HCT116 (cell line): ENCODE measurements around the gene MAGED1. TPM values are rescaled to one million over a fixed set of nuclear protein-coding genes. Genes with fewer than 3 reads are reported as not detected.

Experiments
- ATAC-seq: fragments of 200-7000 bp; cut with Tn5 transposase; 2 replicates; pipeline ENCODE4 v1.9.1; 2020; ENCODE audit warnings: mild to moderate bottlenecking, moderate library complexity
- BruUV-seq: library from RNA; stranded (reverse); fragments of 400-500 nt; replicated peaks from 2 replicates; lab custom pipeline; 2021; lab: Mats Ljungman, UMichigan
- CTCF ChIA-PET: fragments of 300-600 bp; sonication (Branson Sonifier 250); formaldehyde crosslinking; loops from one replicate; lab custom pipeline; 2021; ENCODE audit warnings: antibody characterized with exemption; lab: Charles Lee
- POLR2A ChIA-PET: fragments of 300-600, 350-600 bp; sonication (Branson Sonifier 250); formaldehyde crosslinking; loops from one replicate; lab custom pipeline; 2021; ENCODE audit warnings: antibody characterized with exemption; lab: Charles Lee
- RAD21 ChIA-PET, 2 experiments: fragments of 300-600 bp; sonication (Branson Sonifier 250); formaldehyde crosslinking; loops; one replicate each; lab custom pipeline; 2023; ENCODE audit warnings: low total read pairs in 2 of 2; ENCODE audit not compliant: uncharacterized antibody in 2 of 2, unreplicated experiment in 2 of 2, low non-redundant PET in 1 of 2; lab: Charles Lee
- DNase-seq: peaks from one replicate; pipeline ENCODE4 v3.0.0-alpha.2; 2010; ENCODE audit warnings: low read depth, low spot score
- H2AFZ ChIP-seq: fragments of 200-600 bp; shearing (Covaris generic), sonication (generic); 2 replicates; pipeline ENCODE4 v1.6.1; 2017; ENCODE audit warnings: low read depth, mixed run types, mixed read lengths, antibody characterized with exemption, low read length; ENCODE audit not compliant: poor library complexity, severe bottlenecking
- H3K27ac ChIP-seq: 2 replicates; pipeline ENCODE4 v1.5.1; 2012; ENCODE audit warnings: low read depth, low read length
- H3K27me3 ChIP-seq: fragments of 200-600 bp; sonication (generic); 2 replicates; pipeline ENCODE4 v1.6.1; 2016; ENCODE audit warnings: mixed run types, low read length, mixed read lengths; ENCODE audit not compliant: insufficient read depth
- H3K36me3 ChIP-seq, 2 experiments: fragments of 200-500 bp in 1 of 2; fragments of 200-600 bp in 1 of 2; sonication (Bioruptor generic) in 1 of 2; sonication (generic) in 1 of 2; 2 replicates each; pipeline versions ENCODE4 v1.5.1 to v1.6.1; 2014 to 2016; ENCODE audit warnings: low read length in 2 of 2, inconsistent platforms in 1 of 2, mixed read lengths in 1 of 2, mixed run types in 1 of 2; ENCODE audit not compliant: insufficient read depth in 2 of 2, control insufficient read depth in 1 of 2
- H3K4me1 ChIP-seq, 2 experiments: fragments of 200-600 bp in 1 of 2; sonication (generic) in 1 of 2; 2 replicates each; pipeline versions ENCODE4 v1.5.1 to v1.6.1; 2012 to 2017; ENCODE audit warnings: low read length in 2 of 2, inconsistent platforms in 1 of 2, mild to moderate bottlenecking in 1 of 2, mixed read lengths in 1 of 2, mixed run types in 1 of 2, moderate library complexity in 1 of 2; ENCODE audit not compliant: insufficient read depth in 2 of 2, control insufficient read depth in 1 of 2
- H3K4me2 ChIP-seq: fragments of 200-600 bp; sonication (generic); 2 replicates; pipeline ENCODE4 v1.6.1; 2017; ENCODE audit warnings: mixed run types, low read length, mixed read lengths
- H3K4me3 ChIP-seq, 2 experiments: fragments of 200-600 bp in 1 of 2; sonication (generic) in 1 of 2; replicated peaks in 1 of 2; 2 replicates each; pipeline ENCODE4 v1.5.1; 2011 to 2016; ENCODE audit warnings: low read length in 2 of 2, control low read depth in 1 of 2, low read depth in 1 of 2, mild to moderate bottlenecking in 1 of 2, mixed read lengths in 1 of 2, mixed run types in 1 of 2
- H3K79me2 ChIP-seq: fragments of 200-600 bp; sonication (generic); 2 replicates; pipeline ENCODE4 v1.6.1; 2017; ENCODE audit warnings: mild to moderate bottlenecking, mixed run types, low read length, moderate library complexity, mixed read lengths; ENCODE audit not compliant: insufficient read depth
- H3K9ac ChIP-seq: fragments of 200-600 bp; sonication (generic); 2 replicates; pipeline ENCODE4 v1.6.1; 2016; ENCODE audit warnings: low read length, mixed read lengths
- H3K9me2 ChIP-seq: fragments of 200-600 bp; sonication (generic), shearing (Covaris generic); 2 replicates; pipeline ENCODE4 v1.6.1; 2017; ENCODE audit warnings: mixed run types, mild to moderate bottlenecking, moderate library complexity; ENCODE audit not compliant: insufficient read depth
- H3K9me3 ChIP-seq, 2 experiments: fragments of 200-500 bp in 1 of 2; fragments of 200-600 bp in 1 of 2; sonication (Bioruptor generic) in 1 of 2; sonication (generic) in 1 of 2; 2 replicates each; pipeline ENCODE4 v1.6.1; 2014 to 2017; ENCODE audit warnings: low read length in 2 of 2, mixed read lengths in 2 of 2, inconsistent platforms in 1 of 2, low read depth in 1 of 2, mild to moderate bottlenecking in 1 of 2, mixed run types in 1 of 2, moderate library complexity in 1 of 2; ENCODE audit not compliant: control insufficient read depth in 1 of 2, insufficient read depth in 1 of 2
- H4K20me1 ChIP-seq: fragments of 200-600 bp; sonication (generic), shearing (Covaris generic); 2 replicates; pipeline ENCODE4 v1.6.1; 2017; ENCODE audit warnings: mixed run types, mild to moderate bottlenecking, moderate library complexity; ENCODE audit not compliant: insufficient read depth
- ATF3 ChIP-seq: IDR thresholded peaks from 2 replicates; pipeline ENCODE4 v1.6.1; 2012
- CBX3 ChIP-seq: IDR thresholded peaks from 2 replicates; pipeline ENCODE4 v1.6.1; 2012; ENCODE audit warnings: low read depth
- CTCF ChIP-seq, 3 experiments: fragments of 200-600 bp in 1 of 3; sonication (generic) in 1 of 3; IDR thresholded peaks in 2 of 3; conservative IDR thresholded peaks in 1 of 3; 2 replicates each; pipeline ENCODE4 v1.5.1; 2012 to 2017; ENCODE audit warnings: low read depth in 2 of 3, low read length in 2 of 3, antibody characterized with exemption in 1 of 3, borderline replicate concordance in 1 of 3, control low read depth in 1 of 3, mild to moderate bottlenecking in 1 of 3, mixed read lengths in 1 of 3, mixed run types in 1 of 3, moderate library complexity in 1 of 3; ENCODE audit not compliant: insufficient read depth in 1 of 3
- EGR1 ChIP-seq: IDR thresholded peaks from 2 replicates; pipeline ENCODE4 v1.6.1; 2012; ENCODE audit warnings: low read depth
- ELF1 ChIP-seq: IDR thresholded peaks from 2 replicates; pipeline ENCODE4 v1.6.1; 2012; ENCODE audit warnings: low read depth, borderline replicate concordance
- EZH2phosphoT487 ChIP-seq: fragments of 200-600 bp; IDR thresholded peaks from 2 replicates; pipeline ENCODE4 v1.6.1; 2018; ENCODE audit warnings: antibody characterized with exemption, borderline replicate concordance
- JUND ChIP-seq: IDR thresholded peaks from 2 replicates; pipeline ENCODE4 v1.6.1; 2012
- POLR2A ChIP-seq: IDR thresholded peaks from 2 replicates; pipeline ENCODE4 v1.7.0; 2011; ENCODE audit warnings: borderline replicate concordance; ENCODE audit not compliant: insufficient read depth, insufficient read length; ENCODE audit errors: extremely low read depth
- RAD21 ChIP-seq: IDR thresholded peaks from 2 replicates; pipeline ENCODE4 v1.6.1; 2012; ENCODE audit warnings: low read depth, mild to moderate bottlenecking
- SP1 ChIP-seq: IDR thresholded peaks from 2 replicates; pipeline ENCODE4 v1.6.1; 2012; ENCODE audit warnings: low read depth
- SRF ChIP-seq: IDR thresholded peaks from 2 replicates; pipeline ENCODE4 v1.6.1; 2012; ENCODE audit warnings: low read depth
- TCF7L2 ChIP-seq: IDR thresholded peaks from 2 replicates; pipeline ENCODE4 v1.7.0; 2011; ENCODE audit warnings: borderline replicate concordance, inconsistent platforms; ENCODE audit not compliant: insufficient read depth, insufficient read length; ENCODE audit errors: extremely low read depth
- YY1 ChIP-seq: IDR thresholded peaks from 2 replicates; pipeline ENCODE4 v1.6.1; 2011; ENCODE audit warnings: low read length, low read depth, moderate library complexity, mild to moderate bottlenecking; ENCODE audit not compliant: insufficient replicate concordance; ENCODE audit errors: extremely low read depth
- ZBTB33 ChIP-seq: IDR thresholded peaks from 2 replicates; pipeline ENCODE4 v1.6.1; 2011; ENCODE audit warnings: mild to moderate bottlenecking, low read length, moderate library complexity; ENCODE audit not compliant: insufficient replicate concordance; ENCODE audit errors: extremely low read depth
- ZFX ChIP-seq: fragments of 450-650 bp; IDR thresholded peaks from 2 replicates; pipeline ENCODE4 v1.6.1; 2017
- intact Hi-C: fragments of 100-400 bp; cut with micrococcal nuclease; formaldehyde crosslinking; loops from 2 replicates; pipeline ENCODE4 v1.10.0; 2022
- total RNA-seq: library from RNA; stranded (reverse); gene quantifications from one replicate; pipeline ENCODE4 v1.2.1, GENCODE V29; 2021; ENCODE audit not compliant: unreplicated experiment

The MAGED1 gene
- total RNA-seq, 1 experiment from 2014 or later: 82.3 TPM

- H3K79me2 ChIP-seq: peaks cover 30% of the 10 kb centered on the region
- H3K9me3 ChIP-seq: no peaks in the 10 kb centered on the region
- ChIA-PET RAD21 (no interaction called here), POLR2A (no interaction called here), CTCF (no interaction called here)
- no peak overlapping the region for H2AFZ ChIP-seq
- no TSS peak for BruUV-seq
- H4K20me1 ChIP-seq: no peaks in the 10 kb centered on the region
- no peaks in the 10 kb centered on the region for H3K36me3 ChIP-seq
- DNase-seq (no peak), ATAC-seq (no peak)
- H3K27me3 ChIP-seq: no peaks in the 10 kb centered on the region
- no peaks in the 10 kb centered on the region for H3K4me1 ChIP-seq
- H3K27ac ChIP-seq: no peak overlapping the region
- TF ChIP-seq CTCF (IDR thresholded peaks at IDR 0.05 in 2 of 3, conservative IDR thresholded peaks at IDR 0.05 in 1 of 3; ENCODE audit: borderline replicate concordance in 1 of 3, insufficient read depth in 1 of 3, low read depth in 2 of 3, low read length in 2 of 3) (no peak), EGR1 (no peak), CBX3 (no peak), RAD21 (no peak), ZBTB33 (no peak), TCF7L2 (no peak), YY1 (no peak), ZFX (no peak), ELF1 (no peak), POLR2A (no peak), ATF3 (no peak), JUND (no peak), SRF (no peak), EZH2phosphoT487 (no peak), SP1 (no peak)
- TF ChIP-seq, all 23 proteins: peak for 0
- H3K4me2 ChIP-seq: no peak overlapping the region
- no peaks in the 10 kb centered on the region for H3K9me2 ChIP-seq
- intact Hi-C loops: no loop called here
- no peak overlapping the region for H3K4me3 ChIP-seq
- no peak overlapping the region for H3K9ac ChIP-seq
These were observed 23.1 kb upstream of the MAGED1 start for GRCh38 chrX:51870354-51870753.
